Trophoblast cell (in vitro differentiated cells and primary cell): ENCODE measurements around the gene SEMA4C.

Source experiments
- DNase-seq, 2 donors: peaks; one replicate each; pipeline ENCODE4 v3.0.0-alpha.2; 2016
- H2AFZ ChIP-seq: 2 replicates; pipeline ENCODE4 v1.6.1; 2013; ENCODE audit warnings: low read length, moderate library complexity, mild to moderate bottlenecking; ENCODE audit not compliant: insufficient read depth, poor library complexity
- H2AK5ac ChIP-seq: 2 replicates; pipeline ENCODE4 v1.6.1; 2013; ENCODE audit warnings: mild to moderate bottlenecking, low read length
- H2BK120ac ChIP-seq: 2 replicates; pipeline ENCODE4 v1.6.1; 2013; ENCODE audit warnings: low read length, mild to moderate bottlenecking, moderate library complexity; ENCODE audit not compliant: insufficient read depth, poor library complexity
- H2BK12ac ChIP-seq: 2 replicates; pipeline ENCODE4 v1.6.1; 2013; ENCODE audit warnings: mild to moderate bottlenecking, low read length, moderate library complexity
- H2BK5ac ChIP-seq: 2 replicates; pipeline ENCODE4 v1.6.1; 2013; ENCODE audit warnings: low read length, low read depth, moderate library complexity, mild to moderate bottlenecking; ENCODE audit not compliant: poor library complexity
- H3K14ac ChIP-seq: 2 replicates; pipeline ENCODE4 v1.6.1; 2013; ENCODE audit warnings: mild to moderate bottlenecking, low read length
- H3K18ac ChIP-seq: 2 replicates; pipeline ENCODE4 v1.6.1; 2013; ENCODE audit warnings: mild to moderate bottlenecking, low read length
- H3K23ac ChIP-seq: 2 replicates; pipeline ENCODE4 v1.6.1; 2013; ENCODE audit warnings: low read length
- H3K27ac ChIP-seq: 2 replicates; pipeline ENCODE4 v1.5.1; 2013; ENCODE audit warnings: low read depth, mild to moderate bottlenecking, inconsistent platforms, low read length, moderate library complexity
- H3K27me3 ChIP-seq: 2 replicates; pipeline ENCODE4 v1.6.1; 2013; ENCODE audit warnings: inconsistent platforms, mild to moderate bottlenecking, low read length, moderate library complexity; ENCODE audit not compliant: insufficient read depth
- H3K36me3 ChIP-seq, 2 experiments: 1 replicate in 1 of 2; 2 replicates in 1 of 2; pipeline ENCODE4 v1.6.1; 2013; ENCODE audit warnings: low read length in 2 of 2, mild to moderate bottlenecking in 2 of 2, moderate library complexity in 1 of 2; ENCODE audit not compliant: insufficient read depth in 2 of 2, control insufficient read depth in 1 of 2
- H3K4ac ChIP-seq: 2 replicates; pipeline ENCODE4 v1.6.1; 2013; ENCODE audit warnings: low read depth, mild to moderate bottlenecking, low read length, moderate library complexity
- H3K4me1 ChIP-seq, 2 experiments: 1 replicate in 1 of 2; 2 replicates in 1 of 2; pipeline ENCODE4 v1.6.1; 2013; ENCODE audit warnings: low read length in 2 of 2, mild to moderate bottlenecking in 2 of 2, moderate library complexity in 1 of 2; ENCODE audit not compliant: insufficient read depth in 2 of 2, control insufficient read depth in 1 of 2
- H3K4me2 ChIP-seq: 2 replicates; pipeline ENCODE4 v1.6.1; 2013; ENCODE audit warnings: inconsistent platforms, mild to moderate bottlenecking, low read length, moderate library complexity
- H3K4me3 ChIP-seq: 2 replicates; pipeline ENCODE4 v1.5.1; 2013; ENCODE audit warnings: mild to moderate bottlenecking, low read depth, low read length, inconsistent platforms
- H3K79me1 ChIP-seq: one replicate; pipeline ENCODE4 v1.6.1; 2013; ENCODE audit warnings: low read length
- H3K79me2 ChIP-seq: 2 replicates; pipeline ENCODE4 v1.6.1; 2013; ENCODE audit warnings: low read length, mild to moderate bottlenecking; ENCODE audit not compliant: control insufficient read depth, insufficient read depth, poor library complexity
- H3K9ac ChIP-seq: 2 replicates; pipeline ENCODE4 v1.6.1; 2013; ENCODE audit warnings: mild to moderate bottlenecking, low read length
- H3K9me3 ChIP-seq: 2 replicates; pipeline ENCODE4 v1.6.1; 2013; ENCODE audit warnings: low read depth, mild to moderate bottlenecking, control low read depth, inconsistent platforms, low read length; ENCODE audit not compliant: insufficient read depth
- H4K12ac ChIP-seq: 2 replicates; pipeline ENCODE4 v1.6.1; 2013; ENCODE audit warnings: low read depth, mild to moderate bottlenecking, low read length, moderate library complexity
- H4K8ac ChIP-seq: 2 replicates; pipeline ENCODE4 v1.6.1; 2013; ENCODE audit warnings: low read depth, mild to moderate bottlenecking, low read length, moderate library complexity
- H4K91ac ChIP-seq: one replicate; pipeline ENCODE4 v1.6.1; 2013; ENCODE audit warnings: low read depth, mild to moderate bottlenecking, low read length, moderate library complexity
- whole genome bisulfite sequencing: extraction: QIAGEN DNeasy Blood & Tissue Kit; methylation state at CpG from one replicate; pipeline ENCODE4 v1.1.7; 2013; ENCODE audit warnings: missing lambda C conversion rate; ENCODE audit not compliant: insufficient read length, insufficient coverage; ENCODE audit errors: extremely low coverage; 5-methylcytosine and 5-hydroxymethylcytosine counted together

SEMA4C gene

DNA sequence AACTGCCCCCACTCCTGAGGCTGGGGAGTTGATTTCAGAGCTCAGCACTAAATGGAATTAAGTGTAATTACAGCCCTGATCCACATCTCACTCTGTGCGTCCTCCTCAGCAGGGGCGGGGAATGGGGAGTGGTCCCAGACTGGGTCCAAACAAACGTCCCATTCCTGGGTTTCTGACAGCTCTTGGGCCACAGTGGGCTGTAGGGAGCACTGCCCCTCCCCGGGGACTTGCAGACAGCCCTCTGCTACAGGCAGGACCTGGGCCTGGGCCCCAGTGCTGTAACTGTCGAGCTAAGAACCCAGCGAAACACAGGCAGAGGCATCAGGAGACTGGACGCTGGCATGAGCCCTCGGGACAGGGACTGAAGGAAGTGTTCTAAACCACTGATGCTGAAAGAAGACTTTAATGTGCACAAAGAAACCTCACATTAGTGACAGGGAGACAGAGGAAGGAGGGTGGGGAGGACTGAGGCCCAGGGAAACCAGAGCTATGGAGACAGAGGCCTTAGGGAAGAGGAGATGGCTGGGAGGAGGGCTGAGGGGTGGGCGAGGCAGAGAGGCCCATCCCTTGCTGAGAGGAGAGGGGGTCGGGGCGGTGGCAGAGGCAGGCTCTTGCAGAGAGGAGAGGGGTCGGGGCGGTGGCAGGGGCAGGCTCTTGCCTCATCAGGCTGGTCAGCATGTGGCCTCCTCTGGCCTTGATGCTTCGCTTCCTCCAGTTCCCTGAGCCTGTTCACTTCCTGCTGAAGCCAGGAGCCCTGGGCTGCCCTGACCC is 5.8 kb upstream of the SEMA4C start:
- peak overlapping the region; percentile 74 for H3K14ac ChIP-seq
- H3K18ac ChIP-seq, result peak overlapping the region; percentile 70
- peak overlapping the region; percentile 5 for H3K4ac ChIP-seq
- peak overlapping the region; percentile 96 for H2AK5ac ChIP-seq
- H3K9me3 ChIP-seq, result peaks cover 4% of the 10 kb centered on the region
- H3K79me2 ChIP-seq, result peaks cover 11% of the 10 kb centered on the region
- peak overlapping the region; percentile 1 for H4K8ac ChIP-seq
- H3K4me3 ChIP-seq, result no peak overlapping the region
- WGBS, result no CpG with 5 or more reads among the region's 14 CpGs
- peaks cover 60% of the 10 kb centered on the region for H3K79me1 ChIP-seq
- no peak overlapping the region for H4K12ac ChIP-seq
- H2AFZ ChIP-seq, result no peak overlapping the region
- no peak overlapping the region for H3K23ac ChIP-seq
- H3K4me2 ChIP-seq, result no peak overlapping the region
- no peaks in the 10 kb centered on the region for H3K36me3 ChIP-seq
- H3K4me1 ChIP-seq, result peaks cover 52 to 62% of the 10 kb centered on the region in 2 experiments
- DNase-seq, result peak in 1 of 2 donors; percentile 31
- H2BK5ac ChIP-seq, result peak overlapping the region; percentile 2
- peak overlapping the region; percentile 48 for H2BK120ac ChIP-seq
- H3K27me3 ChIP-seq, result no peaks in the 10 kb centered on the region
- H3K27ac ChIP-seq, result peak overlapping the region; percentile 14
- peak overlapping the region; percentile 75 for H2BK12ac ChIP-seq
- peak overlapping the region; percentile 90 for H4K91ac ChIP-seq
- no peak overlapping the region for H3K9ac ChIP-seq

DNA sequence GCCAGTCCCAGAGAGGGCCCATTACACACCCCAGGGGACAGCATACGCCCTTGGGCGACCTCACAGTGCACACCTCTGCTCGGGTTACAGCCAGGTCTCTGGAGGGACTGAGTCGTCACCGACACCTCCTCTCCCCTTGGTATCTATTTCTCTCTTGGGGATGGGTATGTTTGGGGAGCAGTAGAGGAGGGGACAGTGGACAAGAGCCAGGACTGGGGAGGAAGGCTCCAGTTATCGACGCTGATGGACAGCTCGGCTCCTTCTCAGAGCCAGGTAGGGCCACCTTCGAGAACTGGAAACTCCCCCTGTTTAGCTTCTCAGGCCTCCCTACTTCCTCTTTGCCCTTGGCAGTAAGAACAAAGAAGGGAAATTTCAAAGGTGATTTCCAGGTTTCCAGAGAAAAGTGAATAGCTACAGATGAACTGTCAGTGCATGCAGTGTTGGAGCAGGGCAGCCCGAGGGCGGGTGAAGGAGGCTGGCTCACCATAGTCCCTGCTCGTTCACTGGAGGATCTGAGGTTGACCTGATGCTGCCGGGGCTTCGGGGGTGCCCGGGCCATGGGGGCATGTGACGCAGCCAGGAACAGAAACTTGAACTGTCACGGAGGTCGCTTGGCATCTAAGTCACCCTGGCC is 4.4 kb upstream of the SEMA4C start:
- Histone ChIP-seq H4K12ac (no peak overlapping the region), H3K27ac (peak overlapping the region; percentile 90), H4K8ac (peak overlapping the region; percentile 69), H2BK5ac (peak overlapping the region; percentile 79), H3K4me1 (peaks cover 45 to 57% of the 10 kb centered on the region in 2 experiments), H3K14ac (peak overlapping the region; percentile 78), H3K27me3 (no peaks in the 10 kb centered on the region), H3K9ac (no peak overlapping the region), H4K91ac (peak overlapping the region; percentile 90), H2AFZ (peak overlapping the region; percentile 13), H3K4me3 (no peak overlapping the region), H3K9me3 (peaks cover 4% of the 10 kb centered on the region), H2AK5ac (peak overlapping the region; percentile 96), H3K79me2 (peaks cover 20% of the 10 kb centered on the region), H2BK12ac (peak overlapping the region; percentile 75), H2BK120ac (peak overlapping the region; percentile 77), H3K18ac (peak overlapping the region; percentile 70), H3K79me1 (peaks cover 68% of the 10 kb centered on the region), H3K4ac (peak overlapping the region; percentile 3), H3K23ac (no peak overlapping the region), H3K36me3 (no peaks in the 10 kb centered on the region), H3K4me2 (peak overlapping the region; percentile 37)
- DNase-seq, result peak in 1 of 2 donors; percentile 44
- WGBS, result no CpG with 5 or more reads among the region's 18 CpGs

DNA sequence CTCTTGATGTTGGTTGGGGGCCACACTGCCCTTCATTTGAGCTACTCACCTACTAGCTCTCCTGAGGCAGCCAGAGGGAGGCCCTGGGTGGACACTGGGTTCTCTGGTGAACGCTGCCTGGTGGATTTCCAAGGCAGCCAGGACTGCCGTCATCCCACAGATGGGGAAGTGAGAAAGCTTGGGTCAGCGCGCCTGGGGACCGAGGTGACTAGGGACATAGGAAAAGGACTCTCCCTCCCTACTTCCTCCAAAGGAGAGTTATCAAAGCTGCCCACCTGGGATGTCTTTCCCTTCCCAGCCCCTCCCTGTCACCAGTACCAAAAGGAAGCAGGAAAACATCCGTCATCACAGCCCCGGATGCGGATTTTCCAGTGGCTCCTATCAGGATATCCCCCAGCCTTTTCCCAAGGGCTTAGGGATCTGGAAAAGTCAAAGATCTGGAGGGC is 3.8 kb upstream of the SEMA4C start:
- H3K27me3 ChIP-seq, result no peaks in the 10 kb centered on the region
- peak overlapping the region; percentile 37 for H3K4me2 ChIP-seq
- H2AFZ ChIP-seq, result peak overlapping the region; percentile 12
- peaks cover 45 to 57% of the 10 kb centered on the region in 2 experiments for H3K4me1 ChIP-seq
- H3K14ac ChIP-seq, result peak overlapping the region; percentile 78
- H2AK5ac ChIP-seq, result peak overlapping the region; percentile 73
- H3K18ac ChIP-seq, result peak overlapping the region; percentile 54
- H3K79me2 ChIP-seq, result peaks cover 26% of the 10 kb centered on the region
- peak in 1 of 2 donors; percentile 46 for DNase-seq
- no CpG with 5 or more reads among the region's 8 CpGs for WGBS
- H2BK120ac ChIP-seq, result peak overlapping the region; percentile 77
- peak overlapping the region; percentile 35 for H3K4ac ChIP-seq
- peak overlapping the region; percentile 90 for H4K91ac ChIP-seq
- peak overlapping the region; percentile 89 for H2BK12ac ChIP-seq
- H4K8ac ChIP-seq, result peak overlapping the region; percentile 69
- peaks cover 4% of the 10 kb centered on the region for H3K9me3 ChIP-seq
- no peak overlapping the region for H3K4me3 ChIP-seq
- peaks cover 72% of the 10 kb centered on the region for H3K79me1 ChIP-seq
- no peak overlapping the region for H3K23ac ChIP-seq
- peak overlapping the region; percentile 75 for H4K12ac ChIP-seq
- H3K9ac ChIP-seq, result no peak overlapping the region
- H2BK5ac ChIP-seq, result peak overlapping the region; percentile 79
- H3K36me3 ChIP-seq, result no peaks in the 10 kb centered on the region
- peak overlapping the region; percentile 90 for H3K27ac ChIP-seq

DNA sequence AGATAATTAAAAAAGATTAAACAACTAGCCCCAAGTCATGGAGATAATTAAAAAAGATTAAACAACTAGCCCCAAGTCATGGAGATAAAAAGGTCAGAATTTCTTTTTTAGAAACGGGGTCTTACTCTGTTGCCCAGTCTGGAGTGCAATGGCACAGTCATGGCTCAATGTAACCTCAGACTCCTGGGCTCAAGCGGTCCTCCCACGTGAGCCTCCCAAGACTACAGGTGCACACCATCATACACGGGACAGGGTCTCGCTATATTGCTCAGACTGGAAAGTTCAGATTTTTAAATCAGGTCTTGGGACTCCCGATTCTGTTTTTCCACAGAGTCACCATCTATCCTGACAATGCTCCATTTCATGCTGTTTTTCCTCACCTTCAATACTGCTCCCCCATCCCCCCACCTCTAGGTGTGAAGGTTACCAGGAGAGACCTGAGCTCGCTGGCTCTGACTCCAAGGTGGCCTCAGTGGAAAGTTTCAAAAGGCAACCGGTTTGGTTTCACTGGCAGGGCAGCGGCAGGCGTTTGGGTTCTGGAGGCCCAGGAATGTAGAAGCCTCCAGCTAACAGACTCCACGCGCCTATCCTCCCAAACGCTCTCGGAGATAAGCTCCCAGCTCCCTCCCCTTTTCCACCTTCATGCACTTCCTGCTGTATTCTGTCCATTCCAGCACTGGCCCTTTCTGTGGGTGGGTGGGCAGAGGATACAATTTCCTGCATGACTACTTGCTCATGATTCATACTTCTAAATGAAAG is 2.9 kb upstream of the SEMA4C start:
- peak; percentile 85 to 86 for DNase-seq
- Histone ChIP-seq H3K9ac (no peak overlapping the region), H4K8ac (no peak overlapping the region), H3K27me3 (no peaks in the 10 kb centered on the region), H3K14ac (no peak overlapping the region), H3K23ac (no peak overlapping the region), H3K27ac (peak overlapping the region; percentile 90), H2BK120ac (peak overlapping the region; percentile 2), H2BK12ac (peak overlapping the region; percentile 44), H3K4me2 (peak overlapping the region; percentile 5), H4K91ac (peak overlapping the region; percentile 29), H2BK5ac (peak overlapping the region; percentile 26), H2AFZ (no peak overlapping the region), H3K18ac (no peak overlapping the region), H3K4me3 (no peak overlapping the region), H3K79me2 (peaks cover 33% of the 10 kb centered on the region), H3K79me1 (peaks cover 74% of the 10 kb centered on the region), H4K12ac (no peak overlapping the region), H3K4ac (no peak overlapping the region), H3K9me3 (peaks cover 2% of the 10 kb centered on the region), H2AK5ac (no peak overlapping the region), H3K36me3 (peaks cover 0 to 7% of the 10 kb centered on the region in 2 experiments), H3K4me1 (peaks cover 45 to 56% of the 10 kb centered on the region in 2 experiments)
- no CpG with 5 or more reads among the region's 14 CpGs for WGBS
